Inferior parietal cortex (tissue), 1 donor: ENCODE data around the gene CDC14A.
"Not testable (repeated sequence)": the region's sequence is repeated elsewhere in the genome, so short reads cannot be mapped to it uniquely, and the experiment has no call there.

Experiments used
- DNase-seq: peaks from one replicate; pipeline ENCODE4 v3.0.0-alpha.2; 2016; ENCODE audit errors: extremely low spot score

CDC14A gene

GRCh38 chr1:100332331-100332730 lies 20.0 kb upstream of the CDC14A start:
- no peak for DNase-seq

DNA sequence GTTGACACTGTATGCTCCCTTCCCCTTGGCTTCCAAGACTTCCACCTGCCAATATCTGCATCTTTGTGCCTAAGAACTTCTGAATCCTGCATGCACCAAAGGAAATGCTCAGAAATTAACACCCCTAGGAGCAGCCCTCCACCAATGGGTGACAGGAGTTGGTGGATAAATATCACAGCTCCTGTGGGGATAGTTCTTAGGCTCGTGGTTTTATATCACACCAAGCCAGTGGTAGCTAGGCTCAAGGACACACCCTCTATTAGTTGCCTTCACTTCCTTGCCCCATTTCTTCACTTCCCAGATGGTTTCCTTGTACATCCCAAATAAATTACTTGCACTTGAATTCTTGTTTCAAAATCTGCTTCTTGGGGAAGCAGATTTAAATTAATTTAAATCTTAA lies 16.9 kb upstream of the CDC14A start:
- DNase-seq: no peak

- DNase-seq: not testable (repeated sequence)
Observed at GRCh38 chr1:100337878-100338277, 14.4 kb upstream of the CDC14A start.

- not testable (repeated sequence) for DNase-seq
Observed at GRCh38 chr1:100339735-100340134, 12.6 kb upstream of the CDC14A start.

DNA sequence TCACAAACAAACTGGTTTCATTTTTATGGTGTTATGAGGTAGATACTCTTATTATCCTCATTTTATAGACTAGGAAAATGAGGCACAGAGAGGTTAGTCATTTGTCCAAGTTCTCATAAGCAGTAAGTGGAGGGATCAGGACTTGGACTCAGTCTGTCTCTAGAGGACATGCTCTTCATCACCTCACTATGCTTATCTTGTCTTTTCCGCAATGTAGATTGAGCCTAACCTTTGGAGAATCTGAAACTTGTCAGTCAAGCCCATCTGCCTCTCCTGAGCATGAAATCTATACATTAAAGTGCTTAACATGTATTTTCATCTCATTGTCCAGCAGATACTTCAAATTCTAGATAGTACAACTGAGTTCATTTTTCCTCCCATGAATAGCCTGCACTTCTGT lies 11.8 kb upstream of the CDC14A start:
- no peak for DNase-seq

DNA sequence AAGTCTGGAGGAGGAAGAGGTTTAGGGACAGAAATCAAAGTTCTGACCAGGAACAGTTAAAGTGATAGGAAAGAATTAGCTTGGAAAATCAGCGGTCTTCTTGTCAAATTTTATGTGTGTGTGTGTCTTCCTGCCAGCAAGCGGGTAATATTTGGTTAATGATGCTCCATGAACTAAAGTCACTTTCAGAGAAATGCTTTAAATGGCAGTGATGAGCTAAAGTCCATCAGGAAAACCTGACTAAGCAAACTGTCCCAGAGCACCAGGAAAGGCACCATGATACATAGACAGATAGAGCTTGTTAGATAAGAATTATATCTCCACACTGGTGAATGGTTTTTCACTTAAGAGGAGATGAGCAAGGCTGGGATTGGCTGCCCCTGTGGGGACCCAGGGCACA lies 10.0 kb upstream of the CDC14A start:
- no peak for DNase-seq

GRCh38 chr1:100343897-100344296 lies 8.4 kb upstream of the CDC14A start:
- no peak for DNase-seq

DNA sequence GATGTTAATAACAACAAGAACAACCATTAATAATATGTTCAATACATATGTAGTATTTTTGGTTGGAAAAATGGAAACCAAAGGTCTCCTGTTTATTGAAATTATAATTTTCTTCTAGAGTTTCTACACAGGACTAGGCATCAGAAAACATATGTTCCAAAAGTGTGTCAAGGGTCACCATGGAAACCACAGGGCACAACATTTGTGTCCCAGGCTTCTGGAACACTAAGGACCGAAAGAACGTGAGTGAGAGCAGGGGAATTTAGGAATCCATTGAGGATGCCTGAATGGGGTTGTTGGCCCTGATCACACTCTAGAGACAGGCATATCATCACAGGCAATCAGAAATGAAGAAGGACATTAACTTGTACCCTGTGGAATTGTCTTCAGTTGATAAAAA lies 7.5 kb upstream of the CDC14A start:
- no peak for DNase-seq

GRCh38 chr1:100346387-100346786 lies 5.9 kb upstream of the CDC14A start:
- no peak for DNase-seq

- no peak for DNase-seq
Observed at GRCh38 chr1:100347009-100347966, 5.0 kb upstream of the CDC14A start.

DNA sequence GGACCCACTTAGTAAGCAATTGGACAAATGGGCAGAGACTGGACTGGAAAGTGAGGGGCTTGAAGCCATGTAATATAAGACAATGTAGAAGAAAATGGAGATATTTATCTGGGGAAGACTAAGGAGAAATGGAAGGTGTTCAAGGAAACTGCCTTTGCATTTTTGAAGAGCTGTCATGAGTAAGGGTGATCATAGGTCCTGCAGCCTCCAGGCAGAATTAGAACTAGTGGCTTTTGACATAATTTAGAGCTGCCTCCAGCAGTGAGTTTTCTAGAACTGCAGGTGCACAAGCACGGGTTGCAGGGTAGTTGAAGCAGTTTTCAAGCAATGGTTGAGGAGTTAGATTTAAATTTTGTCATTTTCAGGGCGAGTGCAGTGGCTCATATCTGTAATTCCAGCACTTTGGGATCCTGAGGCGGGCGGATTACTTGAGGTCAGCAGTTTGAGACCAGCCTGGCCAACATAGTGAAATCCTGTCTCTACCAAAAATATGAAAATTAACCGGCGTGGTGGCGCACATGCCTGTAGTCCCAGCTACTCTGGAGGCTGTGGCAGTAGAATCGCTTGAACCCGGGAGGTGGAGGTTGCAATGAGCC lies 3.7 kb upstream of the CDC14A start:
- DNase-seq: no peak

DNA sequence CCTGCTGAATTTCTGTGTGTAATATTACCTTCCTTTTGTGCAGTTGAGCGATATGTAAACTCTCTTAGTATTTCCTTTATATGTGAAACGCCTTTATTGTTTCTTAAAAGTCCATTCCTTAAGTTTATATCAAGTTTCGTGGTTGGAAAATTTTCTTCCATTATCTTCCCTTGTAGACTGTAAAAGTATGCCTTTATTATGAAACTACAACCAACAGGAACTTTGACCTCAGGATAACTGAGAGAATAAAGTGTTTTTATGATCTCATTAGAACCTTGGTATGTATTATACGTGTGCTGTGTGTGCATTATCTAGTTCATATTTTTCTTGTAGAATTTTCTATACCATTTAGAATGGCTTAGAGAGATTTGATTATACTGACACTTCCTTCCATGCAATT lies 3.1 kb upstream of the CDC14A start:
- DNase-seq: no peak

DNA sequence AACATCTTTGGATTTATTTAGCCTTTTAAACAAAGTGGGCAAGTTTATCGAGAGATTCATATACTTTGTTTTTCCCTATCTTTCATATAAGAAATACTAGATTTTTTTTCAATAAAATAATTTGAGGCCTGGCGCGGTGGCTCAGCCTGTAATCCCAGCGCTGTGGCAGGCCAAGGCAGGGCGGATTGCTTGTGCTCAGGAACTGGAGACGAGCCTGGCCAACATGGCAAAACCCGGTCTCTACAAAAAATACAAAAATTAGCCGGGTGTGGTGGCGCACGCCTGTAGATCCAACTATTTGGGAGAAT lies 1.6 kb upstream of the CDC14A start:
- no peak for DNase-seq

DNA sequence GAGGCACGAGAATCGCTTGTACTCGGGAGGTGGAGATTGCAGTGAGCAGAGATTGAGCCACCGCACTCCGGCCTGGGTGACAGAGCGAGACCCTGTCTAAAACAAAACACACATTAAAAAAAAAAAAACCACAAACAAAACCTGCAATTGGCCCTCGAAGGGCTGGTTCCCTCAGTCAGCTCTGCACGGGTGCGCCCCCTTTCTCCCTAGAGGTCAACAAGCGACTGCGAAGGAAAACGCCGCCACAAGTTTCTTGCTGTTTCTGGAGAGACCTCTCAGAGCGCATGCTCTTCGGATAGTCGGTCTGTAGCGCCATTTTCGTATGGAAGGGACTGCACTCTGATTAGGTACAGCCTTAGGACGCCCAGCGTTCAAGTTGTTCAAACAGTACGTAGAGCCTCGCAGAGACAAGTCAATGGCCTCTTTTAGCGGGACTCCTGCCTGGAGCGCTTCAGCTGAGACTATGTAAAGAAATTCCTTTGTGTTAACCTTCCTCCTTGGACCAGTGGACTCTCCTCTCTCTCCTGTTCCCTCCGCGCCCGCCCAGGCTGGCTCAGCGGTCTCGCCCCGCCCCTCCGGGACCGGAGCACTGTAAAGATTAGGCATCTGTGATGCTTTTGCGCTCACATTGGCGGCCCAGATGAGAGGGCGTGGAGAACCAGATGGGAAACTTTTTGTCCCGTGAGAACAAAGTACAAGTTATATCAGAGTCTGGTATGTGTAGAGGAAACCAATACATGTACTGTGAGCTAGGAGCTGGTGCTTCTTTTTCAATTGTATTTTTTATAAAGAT lies 1.0 kb upstream of the CDC14A start:
- peak; percentile 90 for DNase-seq

DNA sequence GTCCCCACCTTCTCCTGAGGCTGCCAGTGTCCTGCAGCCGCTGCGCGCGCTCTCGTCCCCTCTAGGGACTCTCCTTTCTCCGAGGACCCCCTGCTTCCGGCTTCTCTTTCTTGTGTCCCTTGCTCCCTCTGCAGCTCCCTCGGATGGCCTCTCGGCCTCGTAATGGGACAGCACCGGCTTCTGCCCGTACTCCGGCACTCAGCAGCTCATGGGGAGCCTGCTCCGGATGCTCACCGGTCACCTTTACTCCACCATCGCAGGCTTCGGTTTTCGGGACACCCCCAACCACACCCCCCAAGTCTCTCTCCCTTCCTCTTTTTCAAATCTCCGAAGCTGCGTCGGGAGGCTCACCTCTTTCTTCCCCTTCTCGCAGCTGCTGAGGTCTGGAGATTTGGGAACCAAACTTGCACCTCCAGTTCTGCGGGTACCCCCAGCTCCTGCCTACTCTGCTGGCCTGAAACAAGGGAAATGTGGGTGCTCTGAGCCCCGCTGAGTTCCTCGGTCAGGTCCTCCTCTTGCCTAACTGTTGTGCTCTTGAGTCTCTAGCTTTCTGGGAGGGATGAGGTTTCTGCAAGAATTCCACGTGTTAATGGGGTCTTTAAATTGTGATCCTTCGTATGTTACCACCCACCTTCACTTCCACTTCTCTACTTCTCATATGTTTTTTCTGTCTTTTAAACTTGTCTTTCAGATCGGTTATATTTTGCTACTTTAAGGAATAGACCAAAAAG lies 930 bp downstream of the CDC14A start:
- no peak for DNase-seq

DNA sequence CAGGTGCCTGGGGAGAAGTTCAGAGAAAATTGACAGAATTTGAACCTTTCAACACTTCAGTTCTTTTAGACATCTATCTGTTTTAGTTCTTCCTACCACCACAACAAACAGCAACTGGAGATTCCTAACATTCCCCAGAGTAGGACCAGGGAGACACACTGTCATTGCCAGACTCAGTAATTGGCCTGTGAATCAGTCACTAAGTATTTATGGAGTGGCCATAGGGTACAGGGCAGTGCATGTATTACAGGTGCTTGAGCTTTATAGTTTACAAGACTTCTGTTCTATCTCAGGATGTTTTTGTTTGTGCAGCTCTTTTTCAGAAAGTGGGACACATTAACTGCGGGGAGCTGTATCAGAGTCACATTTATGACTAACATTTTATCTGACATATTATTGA lies 1.7 kb downstream of the CDC14A start:
- no peak for DNase-seq

- no peak for DNase-seq
Observed at GRCh38 chr1:100354971-100355394, 2.7 kb downstream of the CDC14A start.

DNA sequence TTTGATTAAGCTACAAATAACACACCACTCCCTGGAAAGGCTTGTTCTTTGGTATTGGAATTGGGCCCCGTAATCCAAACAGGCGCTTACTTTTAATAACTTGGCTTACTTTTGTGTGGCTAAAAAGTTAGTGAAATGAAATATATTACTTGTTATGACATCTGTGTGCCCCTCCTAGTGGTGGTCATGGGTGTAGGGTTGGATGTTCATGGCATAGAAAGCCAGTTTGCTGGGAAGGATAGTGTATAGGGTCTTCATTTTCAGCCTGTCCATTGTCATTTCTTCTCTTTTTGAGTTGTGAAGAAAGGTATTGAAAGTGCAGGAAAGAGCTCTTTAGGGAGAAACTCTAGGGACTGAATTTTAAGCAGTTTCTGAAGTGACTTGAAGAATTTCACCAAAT lies 5.9 kb downstream of the CDC14A start:
- DNase-seq: no peak

DNA sequence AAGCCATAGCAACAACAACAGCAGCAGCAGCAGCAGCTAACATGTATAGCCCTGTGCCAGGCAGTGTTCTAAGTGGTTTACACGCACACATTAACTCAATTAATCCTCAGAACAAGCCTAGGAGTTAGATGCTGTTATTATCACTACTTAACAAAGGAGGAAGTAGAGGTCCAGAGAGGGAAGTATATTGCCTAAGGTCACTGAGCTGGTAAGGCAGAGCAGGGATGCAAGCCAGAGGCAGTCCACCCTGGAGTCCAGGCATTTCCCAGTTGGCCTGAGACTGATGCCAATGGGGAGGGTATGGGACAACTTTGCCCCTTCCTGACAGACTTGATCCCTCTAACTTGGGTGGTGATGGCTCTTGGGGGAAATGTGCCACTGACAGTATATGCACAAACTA lies 6.8 kb downstream of the CDC14A start:
- DNase-seq: no peak

- no peak for DNase-seq
Observed at GRCh38 chr1:100360790-100361510, 8.6 kb downstream of the CDC14A start.

DNA sequence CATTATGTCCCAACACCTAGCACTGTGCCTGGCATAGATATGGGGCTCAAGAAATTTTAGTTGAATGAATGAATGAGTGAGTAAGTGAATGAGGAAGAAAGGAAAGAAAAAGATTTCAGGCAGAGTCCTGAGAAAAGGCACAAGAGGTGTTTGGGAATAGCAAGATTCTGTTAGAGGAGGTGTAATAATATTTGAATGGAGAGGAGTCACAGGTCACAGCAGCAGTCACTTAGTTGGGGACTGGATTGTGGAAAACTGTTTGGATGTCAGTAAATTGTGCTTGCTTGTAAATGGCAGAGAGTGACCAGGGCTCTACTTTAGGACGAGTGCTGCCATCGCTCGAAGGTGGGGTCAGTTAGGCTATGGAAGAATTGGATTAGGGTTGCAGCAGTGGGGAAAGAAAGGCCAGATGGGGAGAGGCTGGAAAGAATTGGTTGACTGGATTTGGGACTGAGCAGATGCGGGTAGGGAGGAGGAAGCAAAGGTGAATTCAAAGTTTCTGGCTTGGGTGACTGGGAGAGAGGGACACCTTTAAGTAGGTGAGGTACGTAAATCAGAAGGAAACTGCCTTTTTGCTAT lies 9.3 kb downstream of the CDC14A start:
- DNase-seq: no peak
